ENCODE results near the gene PREP.

PREP gene

GRCh38 chr6:105292689-105293339 lies 110.1 kb downstream of the PREP start:
- TF ChIP-seq CTCF (IDR thresholded peaks at IDR 0.05; ENCODE audit: insufficient read depth, low read length) (no peak), REST (IDR thresholded peaks at IDR 0.05; ENCODE audit: insufficient replicate concordance, low read depth) (no peak), SPI1 (IDR thresholded peaks at IDR 0.05; ENCODE audit: borderline replicate concordance, low read depth) (no peak), POLR2AphosphoS5 (IDR thresholded peaks at IDR 0.05; ENCODE audit: low read depth) (no peak), GABPA (IDR thresholded peaks at IDR 0.05; ENCODE audit: low read depth) (no peak)
- no peak for DNase-seq (ENCODE audit: low read depth in 1 of 2, low spot score in 1 of 2)
- H3K4me3 ChIP-seq (replicated peaks; ENCODE audit: insufficient read depth, low read length): no peak overlapping the region
- H3K27ac ChIP-seq (replicated peaks): no peak overlapping the region
- H3K27me3 ChIP-seq (ENCODE audit: insufficient read depth, poor library complexity, severe bottlenecking): no peaks in the 10 kb centered on the region

GRCh38 chr6:105291525-105291924 lies 111.4 kb downstream of the PREP start:
- H3K4me3 ChIP-seq (replicated peaks; ENCODE audit: insufficient read depth, low read length): no peak overlapping the region
- no peak for DNase-seq (ENCODE audit: low read depth in 1 of 2, low spot score in 1 of 2)
- TF ChIP-seq SPI1 (IDR thresholded peaks at IDR 0.05; ENCODE audit: borderline replicate concordance, low read depth) (no peak), POLR2AphosphoS5 (IDR thresholded peaks at IDR 0.05; ENCODE audit: low read depth) (no peak), CTCF (IDR thresholded peaks at IDR 0.05; ENCODE audit: insufficient read depth, low read length) (no peak), REST (IDR thresholded peaks at IDR 0.05; ENCODE audit: insufficient replicate concordance, low read depth) (no peak), GABPA (IDR thresholded peaks at IDR 0.05; ENCODE audit: low read depth) (no peak)
- no peaks in the 10 kb centered on the region for H3K27me3 ChIP-seq (ENCODE audit: insufficient read depth, poor library complexity, severe bottlenecking)
- H3K27ac ChIP-seq (replicated peaks): no peak overlapping the region

GRCh38 chr6:105282631-105283585 lies 120.0 kb downstream of the PREP start:
- Histone ChIP-seq H3K27me3 (ENCODE audit: insufficient read depth, poor library complexity, severe bottlenecking) (no peaks in the 10 kb centered on the region), H3K4me3 (replicated peaks; ENCODE audit: insufficient read depth, low read length) (no peak overlapping the region), H3K27ac (replicated peaks) (no peak overlapping the region)
- no peak for DNase-seq (ENCODE audit: low read depth in 1 of 2, low spot score in 1 of 2)
- TF ChIP-seq CTCF (IDR thresholded peaks at IDR 0.05; ENCODE audit: insufficient read depth, low read length) (no peak), SPI1 (IDR thresholded peaks at IDR 0.05; ENCODE audit: borderline replicate concordance, low read depth) (no peak), POLR2AphosphoS5 (IDR thresholded peaks at IDR 0.05; ENCODE audit: low read depth) (no peak), GABPA (IDR thresholded peaks at IDR 0.05; ENCODE audit: low read depth) (no peak), REST (IDR thresholded peaks at IDR 0.05; ENCODE audit: insufficient replicate concordance, low read depth) (no peak)
